ENCODE results near the gene KIAA0753.

KIAA0753 gene

GRCh38 chr17:6639586-6640535, 650 bp downstream of the KIAA0753 start:
- DNase-seq = no peak

- DNase-seq = no peak
Measured at GRCh38 chr17:6639014-6639585, 1.4 kb downstream of the KIAA0753 start.

GRCh38 chr17:6638046-6638908, 2.2 kb downstream of the KIAA0753 start:
- no peak for DNase-seq

- no peak for DNase-seq
Measured at GRCh38 chr17:6637458-6637840, 3.1 kb downstream of the KIAA0753 start.

DNA sequence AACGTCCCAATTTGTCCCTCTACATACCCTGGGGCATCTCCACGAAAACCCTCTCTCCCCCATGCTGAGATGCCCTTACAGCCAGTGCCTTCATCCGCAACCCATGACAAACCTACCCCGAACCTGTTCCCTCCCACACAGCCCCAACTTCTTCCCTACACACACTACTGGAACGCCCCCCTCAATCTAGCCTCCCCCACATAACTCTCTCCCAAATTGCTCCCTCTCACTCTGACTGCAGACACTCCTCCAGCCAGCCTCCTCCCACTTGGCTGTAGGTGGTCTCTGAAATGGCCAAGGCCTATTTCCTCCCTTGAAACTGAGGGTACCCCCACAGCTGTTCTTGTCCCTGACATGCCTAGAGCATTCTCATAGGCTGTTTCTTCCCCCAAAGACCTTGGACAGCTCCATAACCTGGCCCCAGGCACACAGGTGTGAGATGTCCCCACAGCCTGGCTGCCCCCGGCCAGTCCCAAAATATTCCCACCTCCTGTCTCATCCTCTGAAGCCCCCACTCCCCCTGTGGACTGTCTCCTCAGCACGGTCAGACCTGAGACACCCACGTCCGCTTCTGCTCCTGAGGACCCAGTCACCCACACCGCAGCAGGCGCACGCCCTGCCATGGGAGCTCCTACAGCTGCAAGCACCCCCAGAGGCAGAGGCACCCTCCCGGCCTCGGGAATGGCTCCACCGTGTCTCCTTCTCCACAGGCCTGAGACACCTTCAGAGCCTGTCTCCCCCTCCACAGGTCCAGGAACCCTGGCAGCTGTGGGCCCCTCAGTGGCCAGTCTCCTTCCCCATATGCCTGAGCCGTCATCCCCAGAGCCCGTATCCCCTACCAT, 3.7 kb downstream of the KIAA0753 start:
- no peak for DNase-seq

DNA sequence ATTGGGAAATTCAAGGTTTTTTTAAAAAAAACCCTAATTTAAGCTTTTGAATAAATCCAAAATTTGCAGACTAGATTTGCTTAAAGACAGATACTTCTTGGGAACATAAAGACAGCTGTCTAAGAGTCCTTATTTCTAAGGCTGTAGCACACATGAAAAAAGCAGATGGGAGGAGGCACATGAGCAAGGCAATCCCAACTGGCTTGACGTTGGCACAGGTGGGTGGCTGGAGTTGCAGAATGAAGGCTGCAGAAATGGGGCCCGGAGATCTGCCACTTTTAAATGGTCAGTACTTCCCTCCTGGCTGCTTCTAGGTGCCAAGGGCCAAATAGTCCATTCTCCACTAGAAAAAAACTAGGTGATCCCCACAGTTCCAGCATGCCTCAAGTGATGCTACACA, 4.4 kb downstream of the KIAA0753 start:
- DNase-seq = no peak

- DNase-seq = no peak
Measured at GRCh38 chr17:6633263-6633662, 7.2 kb downstream of the KIAA0753 start.

- DNase-seq = no peak
Measured at GRCh38 chr17:6632530-6632929, 8.0 kb downstream of the KIAA0753 start.

GRCh38 chr17:6630390-6630789, 10.1 kb downstream of the KIAA0753 start:
- DNase-seq = no peak

DNA sequence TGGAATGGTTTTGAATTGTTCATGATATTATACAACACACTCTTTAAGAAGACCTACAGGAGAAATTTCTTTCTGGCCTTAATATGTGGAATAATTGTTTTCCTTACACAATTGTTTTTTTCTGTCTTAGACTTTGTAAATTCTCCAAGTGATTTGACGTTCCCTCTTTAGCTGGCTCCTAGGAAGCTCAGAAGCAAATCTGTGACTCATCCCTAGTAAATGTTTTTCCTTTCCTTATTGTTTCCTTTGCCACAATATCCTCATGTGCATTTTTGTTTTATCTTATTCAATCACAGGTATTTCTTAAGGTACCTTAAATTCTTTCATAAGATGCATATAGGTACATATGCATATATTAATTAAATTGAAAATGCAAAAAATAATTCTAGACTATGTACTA, 13.5 kb downstream of the KIAA0753 start:
- no peak for DNase-seq

DNA sequence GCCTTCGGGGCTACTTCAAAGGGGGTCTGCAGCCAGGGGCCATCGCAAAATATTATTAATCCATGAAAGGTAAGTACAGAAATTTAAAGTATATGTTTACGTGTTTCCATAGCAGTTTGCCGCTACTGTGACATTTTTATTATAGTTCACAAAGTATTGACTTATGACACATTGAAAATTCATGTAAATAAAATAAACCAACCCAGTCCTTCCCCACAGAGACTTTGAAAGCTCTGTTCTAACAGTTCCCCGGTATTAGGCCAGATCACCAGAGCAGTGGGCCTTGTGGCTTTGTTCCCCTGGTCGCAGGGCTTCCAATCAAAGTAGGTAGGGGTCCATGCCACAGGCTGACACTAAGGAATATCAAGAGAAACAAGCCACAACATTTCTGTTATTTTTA, 13.9 kb downstream of the KIAA0753 start:
- DNase-seq = no peak

- no peak for DNase-seq
Measured at GRCh38 chr17:6623941-6624340, 16.6 kb downstream of the KIAA0753 start.

DNA sequence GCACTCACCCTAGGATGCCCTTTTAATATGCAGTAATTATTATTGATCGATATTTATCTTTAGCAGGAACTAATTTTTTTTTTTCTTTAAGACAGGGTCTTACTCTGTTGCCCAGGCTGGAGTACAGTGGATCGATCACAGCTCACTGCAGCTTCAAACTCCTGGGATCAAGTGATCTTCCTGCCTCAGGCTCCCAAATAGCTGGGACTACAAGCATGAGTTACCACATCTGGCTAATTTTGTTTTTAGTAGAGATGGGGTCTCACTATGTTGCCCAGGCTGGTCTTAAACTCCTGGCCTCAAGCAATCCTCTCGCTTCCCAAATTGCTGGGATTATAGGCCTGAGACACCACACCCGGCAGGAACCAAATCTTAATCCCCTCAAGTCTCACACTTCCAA, 29.3 kb downstream of the KIAA0753 start:
- no peak for DNase-seq

DNA sequence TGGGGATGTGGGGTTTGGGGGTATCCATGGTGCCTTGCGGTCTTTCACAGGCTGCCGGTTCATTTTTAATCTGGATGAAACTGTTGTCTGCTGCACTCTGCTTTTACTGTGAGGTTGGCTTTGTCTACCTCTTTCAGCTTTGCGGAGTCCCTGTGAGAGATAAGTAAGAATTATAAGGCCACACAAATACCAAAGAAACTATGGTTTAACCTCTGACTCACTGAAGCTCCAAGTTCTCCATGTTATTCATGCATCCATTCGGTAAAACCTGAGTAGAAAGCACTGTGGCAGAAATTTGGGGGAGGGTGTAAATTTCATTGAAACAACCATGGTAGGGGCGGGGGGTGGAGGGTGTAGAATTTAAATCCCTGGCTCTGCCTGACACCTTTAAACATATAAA, 30.5 kb downstream of the KIAA0753 start:
- DNase-seq = no peak

DNA sequence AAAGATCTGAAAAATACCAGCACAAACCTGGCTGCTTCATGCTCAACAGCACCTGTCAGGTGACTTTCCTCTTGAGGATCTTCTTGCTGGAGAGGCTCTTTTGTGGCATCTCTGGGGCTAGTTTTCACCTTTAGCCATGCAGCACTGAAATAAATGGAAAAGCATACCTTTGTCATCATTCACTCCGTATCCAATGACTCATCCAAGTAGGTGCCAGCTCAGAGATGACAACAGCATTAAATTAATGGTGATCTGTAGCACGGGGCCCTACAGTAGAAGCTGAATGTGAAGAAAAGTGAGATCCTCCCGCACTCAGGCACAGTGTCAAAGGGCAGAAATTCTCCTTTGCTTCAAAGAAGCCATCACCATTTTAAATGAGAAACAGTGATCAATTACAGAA, 32.2 kb downstream of the KIAA0753 start:
- DNase-seq = no peak

GRCh38 chr17:6605142-6605541, 35.4 kb downstream of the KIAA0753 start:
- DNase-seq = no peak

GRCh38 chr17:6603744-6604325, 36.7 kb downstream of the KIAA0753 start:
- no peak for DNase-seq

GRCh38 chr17:6602141-6602540, 38.4 kb downstream of the KIAA0753 start:
- DNase-seq = no peak

DNA sequence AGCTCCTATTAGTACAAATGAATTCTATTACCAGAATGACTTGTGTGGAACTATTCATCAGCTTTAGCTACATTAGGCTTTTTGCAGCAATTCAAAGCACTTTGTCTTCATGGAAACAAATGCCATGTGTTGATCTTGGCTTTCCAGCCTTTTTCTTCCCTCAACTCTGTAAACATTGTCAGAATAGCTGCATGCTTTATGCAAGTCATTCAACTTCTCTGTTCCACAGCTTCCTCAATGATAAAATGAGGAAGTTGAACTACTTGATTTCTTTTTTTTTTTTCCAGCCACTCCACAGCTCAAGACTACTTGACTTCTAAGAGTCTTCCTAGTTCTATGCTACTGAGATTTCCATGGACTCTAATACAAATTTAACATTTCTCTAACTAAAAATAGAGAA, 41.1 kb downstream of the KIAA0753 start:
- no peak for DNase-seq

- no peak for DNase-seq
Measured at GRCh38 chr17:6597727-6598126, 42.8 kb downstream of the KIAA0753 start.

DNA sequence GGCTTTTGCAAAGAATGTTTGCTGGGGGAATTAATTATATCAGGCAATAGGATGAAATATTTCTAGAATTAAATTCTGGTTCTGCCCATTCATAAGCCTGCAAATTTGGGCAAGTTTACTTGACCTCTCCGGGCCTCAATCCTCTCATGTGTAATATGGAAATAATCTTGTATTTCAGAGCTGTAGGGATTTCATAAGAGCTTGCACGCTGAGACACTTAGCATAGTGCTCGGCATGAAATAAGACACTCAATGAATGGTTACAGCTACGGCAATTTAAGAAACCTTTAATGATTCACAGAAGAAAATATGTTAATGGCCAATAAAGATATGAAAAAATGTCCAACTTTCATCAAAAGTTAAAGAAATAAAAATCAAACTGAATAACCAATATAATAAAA, 43.6 kb downstream of the KIAA0753 start:
- no peak for DNase-seq

DNA sequence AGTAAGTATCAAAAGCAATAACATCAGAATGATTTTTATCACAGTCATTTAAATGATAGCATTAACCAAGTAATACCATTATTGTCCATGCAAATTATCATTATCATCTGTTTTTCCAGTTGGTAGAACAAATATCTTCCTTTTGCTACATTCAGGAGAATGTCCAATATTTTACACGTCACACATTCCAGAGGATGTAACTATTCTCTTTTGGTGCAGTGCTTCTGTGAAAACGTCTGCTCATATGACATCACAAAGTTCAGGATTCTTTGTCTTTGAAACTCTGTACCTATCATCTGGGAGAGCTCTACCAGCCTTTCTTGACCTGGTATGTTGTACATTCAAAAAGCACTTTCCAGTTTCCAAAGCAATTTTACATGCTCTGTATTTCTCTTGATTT, 44.0 kb downstream of the KIAA0753 start:
- DNase-seq = no peak

Measured in amniotic stem cell (primary cell).